Psoas muscle (tissue), 8 donors: Measurements from ENCODE around the gene MATR3. TPM values are rescaled to one million over a fixed set of nuclear protein-coding genes. Genes with fewer than 3 reads are reported as not detected.
A peak's percentile ranks its signal among the peaks of the same experiment; 100 is the strongest.

Source experiments
- ATAC-seq, 4 donors: fragments of 200-7000 bp; cut with Tn5 transposase; one replicate each; pipeline ENCODE4 v1.9.1; 2020; ENCODE audit warnings: moderate library complexity in 3 of 4, mild to moderate bottlenecking in 2 of 4
- DNase-seq, 2 donors: peaks; one replicate each; pipeline ENCODE4 v3.0.0-alpha.2; 2020
- H3K27ac ChIP-seq: fragments of 200-600 bp; one replicate; pipeline ENCODE4 v1.8.0; 2022
- H3K27me3 ChIP-seq, 3 donors: fragments of 200-600 bp in 1 of 3; one replicate each; pipeline versions ENCODE4 v1.6.1 to v1.8.0; 2013 to 2022; ENCODE audit warnings: low read length in 2 of 3, mild to moderate bottlenecking in 2 of 3, moderate library complexity in 1 of 3; ENCODE audit not compliant: insufficient read depth in 3 of 3
- H3K36me3 ChIP-seq, 2 donors: fragments of 200-600 bp in 1 of 2; one replicate each; pipeline versions ENCODE4 v1.6.1 to v1.8.0; 2013 to 2022; ENCODE audit warnings: low read depth in 1 of 2, mild to moderate bottlenecking in 1 of 2, moderate library complexity in 1 of 2; ENCODE audit not compliant: insufficient read depth in 1 of 2
- H3K4me1 ChIP-seq: fragments of 200-600 bp; one replicate; pipeline ENCODE4 v1.8.0; 2022
- H3K4me3 ChIP-seq: fragments of 200-600 bp; one replicate; pipeline ENCODE4 v1.8.0; 2022; ENCODE audit warnings: mild to moderate bottlenecking
- H3K9me3 ChIP-seq: fragments of 200-600 bp; one replicate; pipeline ENCODE4 v1.8.0; 2022
- CTCF ChIP-seq: fragments of 200-600 bp; IDR thresholded peaks from one replicate; pipeline ENCODE4 v1.8.0; 2022; ENCODE audit warnings: antibody characterized with exemption
- WGBS, 3 donors: extraction: QIAGEN DNeasy Blood & Tissue Kit; methylation state at CpG; one replicate each; pipeline versions ENCODE4 v1.1.6 to v1.1.7; 2013; 5-methylcytosine and 5-hydroxymethylcytosine counted together
- intact Hi-C, 2 donors: fragments of 100-400 bp; cut with DNase I; formaldehyde crosslinking; loops; one replicate each; pipeline versions ENCODE4 v1.11.0 to v1.14.2; 2022
- polyA plus RNA-seq, 3 donors: library from polyadenylated mRNA; stranded (reverse); fragments of 200-250 nt; gene quantifications; one replicate each; pipeline ENCODE4 v1.2.3, GENCODE V29; 2013
- total RNA-seq, 4 donors: library from RNA; stranded (reverse); fragmentation: NEBNext Ultra II Directional in 2 of 4; extraction: Animal tissue kit (Norgen Biotek cat#: 25700) in 2 of 4; gene quantifications; one replicate each; pipeline versions ENCODE4 v1.2.1 to v1.2.4, GENCODE V29; 2021 to 2023
- donor health status: healthy with polysubstance abuse.
- donor health status: DM: no; HTN: no; CAD: no; lungs with moderate emphysema.
- donor health status: Bipolar disorder and iron deficiency.
- donor health status: healthy.
- donor health status: DM: yes; HTN: yes; CAD: no.
- donor health status: DM: no; HTN: no; CAD: no.
- donor health status: DM: no; HTN: no; CAD: no.
- donor health status: DM: yes; HTN: yes; CAD: no.

Gene MATR3
- total and polyA plus RNA-seq, 7 donors: 92.4 to 153 (median 110) TPM

DNA sequence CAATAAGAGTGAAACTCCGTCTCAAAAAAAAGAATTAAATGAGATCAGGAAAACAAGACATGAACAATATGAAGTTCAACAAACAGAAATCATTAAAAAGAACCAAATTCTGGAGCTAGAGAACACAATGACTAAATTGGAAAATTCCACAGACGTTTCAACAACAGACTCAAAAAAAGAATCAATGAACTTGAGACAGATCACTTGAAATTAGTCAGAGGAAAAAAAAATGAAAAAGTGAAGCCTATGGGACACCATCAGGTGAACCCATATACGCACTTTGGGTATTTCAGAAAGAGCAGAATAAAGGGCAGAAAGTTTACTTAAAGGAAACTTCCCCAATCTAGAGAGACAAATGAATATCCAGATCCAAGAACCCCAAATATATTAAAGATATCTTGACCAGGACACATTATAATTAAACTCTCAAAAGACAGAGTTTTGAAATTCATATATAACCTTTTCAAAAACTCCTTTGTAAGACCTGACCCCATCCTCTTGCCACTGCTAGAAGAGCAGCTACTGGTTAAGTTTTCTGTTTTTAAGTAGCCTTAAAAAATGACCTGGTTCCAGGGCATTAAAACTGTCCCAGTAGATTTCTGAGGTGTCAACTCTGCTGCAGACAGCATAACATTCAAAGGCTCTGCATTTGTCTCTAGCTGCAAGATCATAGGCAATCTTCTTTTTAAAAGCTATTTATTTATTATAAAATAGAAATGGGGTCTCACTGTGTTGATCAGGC is 7.7 kb upstream of the MATR3 start:
- no peak for DNase-seq
- no peaks in the 10 kb centered on the region for H3K27me3 ChIP-seq
- peaks cover 30% of the 10 kb centered on the region for H3K4me1 ChIP-seq
- intact Hi-C loops: no loop called here
- no peak overlapping the region for H3K4me3 ChIP-seq
- WGBS, 3 donors: 94 to 95% (median 95%) methylated on average over 3 of the region's 3 CpGs
- TF ChIP-seq CTCF: no peak
- no peaks in the 10 kb centered on the region for H3K9me3 ChIP-seq
- peaks cover 17 to 56% of the 10 kb centered on the region in 2 donors for H3K36me3 ChIP-seq
- no peak overlapping the region for H3K27ac ChIP-seq
- no peak for ATAC-seq

- no peak for DNase-seq
- Histone ChIP-seq H3K9me3 (no peaks in the 10 kb centered on the region), H3K36me3 (peaks cover 13 to 55% of the 10 kb centered on the region in 2 donors), H3K27me3 (no peaks in the 10 kb centered on the region), H3K4me3 (no peak overlapping the region), H3K4me1 (peaks cover 9% of the 10 kb centered on the region), H3K27ac (no peak overlapping the region)
- no peak for ATAC-seq
- intact Hi-C loops: no loop called here
- WGBS, 3 donors: 69 to 79% (median 72%) methylated on average over 10 of the region's 10 CpGs
- peak; percentile 7 for TF ChIP-seq CTCF
Measured at GRCh38 chr5:139287890-139288635, 5.5 kb upstream of the MATR3 start.

DNA sequence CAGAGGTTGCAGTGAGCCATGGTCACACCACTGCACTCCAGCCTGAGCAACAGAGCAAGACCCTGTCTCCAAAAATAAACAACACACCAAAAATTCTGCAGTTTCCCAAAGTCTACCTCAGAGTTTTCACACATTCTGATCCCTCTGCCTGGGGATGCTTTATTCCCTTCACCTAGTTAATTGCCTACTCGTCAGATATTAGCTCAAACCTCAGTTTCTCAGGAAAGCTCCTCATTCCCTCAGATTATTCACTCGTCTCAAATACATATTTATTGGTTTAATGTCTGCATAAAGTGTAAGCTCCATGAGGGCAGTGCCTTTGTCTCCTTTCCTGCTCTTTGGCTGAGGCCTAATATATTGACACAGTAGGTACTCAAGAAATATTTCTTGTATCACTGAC is 2.5 kb upstream of the MATR3 start:
- Histone ChIP-seq H3K27me3 (no peaks in the 10 kb centered on the region), H3K27ac (no peak overlapping the region), H3K4me3 (no peak overlapping the region), H3K36me3 (peaks cover 5 to 29% of the 10 kb centered on the region in 2 donors), H3K4me1 (peaks cover 10% of the 10 kb centered on the region), H3K9me3 (no peaks in the 10 kb centered on the region)
- DNase-seq: no peak
- intact Hi-C loops: loop anchor here in 1 of 2 donors (10.0 kb wide), 1 partner anchor 224 kb away; no protein-coding TSS in a partner anchor
- 96 to 99% (median 97%) methylated on average over 2 of the region's 2 CpGs for WGBS, 3 donors
- TF ChIP-seq CTCF: no peak
- ATAC-seq: no peak

DNA sequence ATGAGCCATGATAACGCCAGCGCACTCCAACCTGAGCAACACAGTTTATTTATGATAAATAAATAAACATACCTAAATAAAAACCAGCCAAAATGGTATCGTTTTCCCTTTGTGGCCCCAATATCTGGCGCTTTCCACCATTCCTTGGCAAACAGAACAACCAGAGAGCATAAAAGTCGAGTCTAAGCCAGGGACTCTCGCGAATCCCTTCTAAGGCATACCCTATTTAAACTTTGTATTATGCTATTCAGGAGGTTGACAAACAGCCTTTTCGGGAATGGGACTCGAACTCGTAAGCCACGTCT is 386 bp upstream of the MATR3 start:
- intact Hi-C loops: loop anchor here in 1 of 2 donors (10.0 kb wide), 1 partner anchor 222 kb away; no protein-coding TSS in a partner anchor
- DNase-seq (no peak), ATAC-seq (no peak)
- H3K27ac ChIP-seq: peak overlapping the region; percentile 100
- peaks cover 0 to 14% of the 10 kb centered on the region in 2 donors for H3K36me3 ChIP-seq
- H3K4me3 ChIP-seq: peak overlapping the region; percentile 96
- no peaks in the 10 kb centered on the region for H3K27me3 ChIP-seq
- no peaks in the 10 kb centered on the region for H3K9me3 ChIP-seq
- WGBS, 3 donors: 23 to 27% (median 26%) methylated on average over 11 of the region's 11 CpGs
- no peak for TF ChIP-seq CTCF
- peaks cover 32% of the 10 kb centered on the region for H3K4me1 ChIP-seq
